ENCODE measurements around the gene TMEM128.
"Not testable (repeated sequence)": the region's sequence is repeated elsewhere in the genome, so short reads cannot be mapped to it uniquely, and the experiment has no call there.

DNA sequence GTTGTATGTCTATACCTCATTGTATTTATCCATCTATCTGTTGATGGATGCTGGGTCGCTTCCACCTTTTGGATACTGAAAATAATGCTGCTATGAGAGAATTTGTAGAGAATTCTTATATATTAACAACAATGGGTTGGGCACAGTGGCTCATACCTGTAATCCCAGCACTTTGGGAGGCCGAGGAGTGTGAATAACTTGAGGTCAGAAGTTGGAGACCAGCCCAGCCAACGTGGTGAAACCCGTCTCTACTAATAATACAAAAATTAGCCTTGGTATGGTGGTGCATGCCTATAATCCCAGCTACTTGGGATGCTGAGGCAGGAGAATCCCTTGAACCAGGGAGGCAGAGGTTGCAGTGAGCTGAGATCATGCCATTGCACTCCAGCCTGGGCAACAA, 34.3 kb downstream of the TMEM128 start:
- TF ChIP-seq, protein P1, sequence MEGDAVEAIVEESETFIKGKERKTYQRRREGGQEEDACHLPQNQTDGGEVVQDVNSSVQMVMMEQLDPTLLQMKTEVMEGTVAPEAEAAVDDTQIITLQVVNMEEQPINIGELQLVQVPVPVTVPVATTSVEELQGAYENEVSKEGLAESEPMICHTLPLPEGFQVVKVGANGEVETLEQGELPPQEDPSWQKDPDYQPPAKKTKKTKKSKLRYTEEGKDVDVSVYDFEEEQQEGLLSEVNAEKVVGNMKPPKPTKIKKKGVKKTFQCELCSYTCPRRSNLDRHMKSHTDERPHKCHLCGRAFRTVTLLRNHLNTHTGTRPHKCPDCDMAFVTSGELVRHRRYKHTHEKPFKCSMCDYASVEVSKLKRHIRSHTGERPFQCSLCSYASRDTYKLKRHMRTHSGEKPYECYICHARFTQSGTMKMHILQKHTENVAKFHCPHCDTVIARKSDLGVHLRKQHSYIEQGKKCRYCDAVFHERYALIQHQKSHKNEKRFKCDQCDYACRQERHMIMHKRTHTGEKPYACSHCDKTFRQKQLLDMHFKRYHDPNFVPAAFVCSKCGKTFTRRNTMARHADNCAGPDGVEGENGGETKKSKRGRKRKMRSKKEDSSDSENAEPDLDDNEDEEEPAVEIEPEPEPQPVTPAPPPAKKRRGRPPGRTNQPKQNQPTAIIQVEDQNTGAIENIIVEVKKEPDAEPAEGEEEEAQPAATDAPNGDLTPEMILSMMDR (optimal IDR thresholded peaks at IDR 0.05 in 1 of 3, IDR thresholded peaks at IDR 0.05 in 1 of 3, conservative IDR thresholded peaks at IDR 0.05 in 1 of 3; ENCODE audit: extremely low read depth in 1 of 3, insufficient read depth in 2 of 3, low read length in 3 of 3): not testable (repeated sequence)
- not testable (repeated sequence) for TF ChIP-seq EZH2 (IDR thresholded peaks at IDR 0.05; ENCODE audit: low read length)

Data from keratinocyte (primary cell).